Epithelial cell of prostate (primary cell): Measurements from ENCODE around the gene PVR.
A peak's percentile ranks its signal among the peaks of the same experiment; 100 is the strongest.
"Not testable (repeated sequence)": the region's sequence is repeated elsewhere in the genome, so short reads cannot be mapped to it uniquely, and the experiment has no call there.

Experiments
- DNase-seq: peaks from one replicate; pipeline ENCODE4 v3.0.0-alpha.2; 2011; ENCODE audit warnings: low read depth, low spot score
- H3K27ac ChIP-seq: fragments of 450-650 bp; 2 replicates; pipeline ENCODE4 v1.5.1; 2017; ENCODE audit warnings: mild to moderate bottlenecking

Gene PVR

DNA sequence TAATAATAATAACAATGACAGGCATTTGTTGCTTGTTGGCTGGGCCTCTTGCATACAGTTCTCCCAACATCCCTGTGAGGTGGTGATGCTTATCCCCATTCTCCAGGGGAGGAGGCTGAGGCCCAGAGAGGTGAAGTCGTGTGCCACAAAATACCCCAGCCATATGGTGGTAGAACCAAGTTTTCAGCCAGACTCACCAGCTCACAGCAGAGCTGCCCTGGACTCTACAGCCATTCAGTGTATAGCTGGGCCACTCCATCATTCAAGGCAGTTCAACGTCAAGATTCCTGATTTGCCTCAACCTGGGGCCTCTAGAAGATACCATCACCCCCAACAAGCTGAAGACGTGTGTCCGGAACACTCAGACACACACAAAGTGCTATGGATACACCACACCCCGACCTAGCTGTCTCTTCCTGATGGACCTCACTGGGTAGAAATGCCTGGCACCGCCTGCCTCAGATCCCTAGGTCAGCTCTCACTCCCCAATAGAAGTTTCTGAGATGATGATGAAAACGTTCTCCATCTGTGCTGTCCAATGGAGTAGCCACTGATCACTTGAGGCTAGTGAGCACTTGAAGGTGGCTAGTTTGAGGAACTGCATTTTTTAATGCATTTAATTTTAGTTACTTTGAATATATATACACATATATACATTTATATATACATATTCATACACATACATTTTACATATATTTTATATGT, 23.3 kb downstream of the PVR start:
- H3K27ac ChIP-seq, result no peak overlapping the region
- no peak for DNase-seq

DNA sequence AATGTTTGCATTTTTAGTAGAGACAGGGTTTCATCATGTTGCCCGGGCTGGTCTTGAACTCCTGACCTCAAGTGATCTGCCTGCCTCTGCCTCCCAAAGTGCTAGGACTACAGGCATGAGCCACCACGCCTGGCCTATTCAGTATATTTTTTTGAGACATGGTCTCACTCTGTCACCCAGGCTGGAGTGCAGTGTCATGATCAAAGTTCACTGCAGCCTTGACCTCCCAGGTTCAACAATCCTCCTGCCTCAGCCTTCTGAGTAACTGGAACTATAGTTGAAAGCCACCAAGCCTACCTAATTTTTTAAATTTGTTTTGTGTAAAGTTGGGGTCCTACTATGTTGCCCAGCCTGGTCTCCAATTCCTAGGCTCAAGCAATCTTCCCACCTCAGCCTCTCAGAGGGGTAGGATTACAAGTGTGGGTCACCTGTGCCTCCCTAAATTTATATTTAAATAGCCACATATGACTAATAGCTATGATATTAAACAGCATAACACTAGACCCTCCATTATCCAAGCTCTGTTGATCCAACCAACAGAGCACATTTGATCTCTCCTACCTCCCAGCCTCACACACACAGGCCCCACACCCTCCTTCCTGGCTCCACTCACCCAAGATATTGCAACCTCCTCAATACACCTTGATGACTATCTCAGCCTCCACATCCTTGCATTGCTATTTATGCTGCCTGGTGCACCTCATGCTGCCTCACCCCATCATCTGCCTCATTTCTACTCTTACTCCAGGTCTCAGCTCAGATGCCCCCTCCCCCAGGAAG, 25.5 kb downstream of the PVR start:
- peak overlapping the region; percentile 47 for H3K27ac ChIP-seq
- DNase-seq, result no peak

DNA sequence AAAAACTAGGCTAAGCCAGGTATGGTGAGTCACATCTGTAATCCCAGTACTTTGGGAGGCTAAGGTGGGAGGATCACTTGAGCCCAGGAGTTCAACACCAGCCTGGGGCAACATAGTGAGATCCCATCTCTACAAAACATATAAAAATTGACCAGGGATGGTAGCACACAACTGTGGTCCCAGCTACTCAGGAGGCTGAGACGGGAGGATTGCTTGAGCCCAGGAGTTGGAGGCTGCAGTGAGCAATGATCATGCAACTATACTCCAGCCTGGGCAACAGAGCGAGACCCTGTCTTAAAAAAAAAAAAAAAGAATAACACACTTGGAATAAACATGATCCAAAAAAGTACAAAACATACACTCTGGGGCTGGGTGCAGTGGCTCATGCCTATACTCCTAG, 26.3 kb downstream of the PVR start:
- peak overlapping the region; percentile 47 for H3K27ac ChIP-seq
- not testable (repeated sequence) for DNase-seq

- H3K27ac ChIP-seq, result peak within 1 kb of the TSS; percentile 61
Observed at GRCh38 chr19:44671400-44671799, 27.7 kb downstream of the PVR start, which contains the start of gene CEACAM19. Gene CEACAM19, plus strand, starts transcription at chr19:44671482. Its CDS starts 450 bp downstream, at chr19:44671932.

DNA sequence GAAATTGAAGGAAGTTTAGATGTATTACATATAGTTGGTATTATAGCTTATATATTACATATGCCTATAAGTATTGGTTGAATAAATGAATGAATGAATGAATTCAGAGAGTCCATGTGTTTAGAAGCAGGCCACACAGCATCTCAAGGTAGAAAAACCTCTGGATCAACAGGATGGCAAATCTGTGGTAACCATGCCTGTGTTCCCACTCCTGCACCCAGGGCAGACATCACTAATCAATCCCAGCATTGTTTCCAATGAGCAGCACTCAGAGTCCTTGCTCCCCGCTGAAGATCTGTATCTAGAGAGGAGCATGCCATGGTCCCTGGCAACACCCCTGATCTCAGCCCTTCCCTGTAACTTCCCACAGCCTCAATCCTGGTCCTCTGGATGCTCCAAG, 28.5 kb downstream of the PVR start:
- H3K27ac ChIP-seq, result peak overlapping the region; percentile 61
- DNase-seq, result no peak

More at GRCh38 chr19:44671400-44671799, 27.7 kb downstream of the PVR start, which contains the start of gene CEACAM19:
- DNase-seq, result peak; percentile 83

- H3K27ac ChIP-seq, result no peak overlapping the region
- DNase-seq, result no peak
Observed at GRCh38 chr19:44673510-44673909, 29.8 kb downstream of the PVR start.

GRCh38 chr19:44675521-44675920, 31.8 kb downstream of the PVR start:
- H3K27ac ChIP-seq, result no peak overlapping the region
- DNase-seq, result no peak

GRCh38 chr19:44677019-44677811, 33.5 kb downstream of the PVR start:
- DNase-seq, result no peak
- H3K27ac ChIP-seq, result no peak overlapping the region

DNA sequence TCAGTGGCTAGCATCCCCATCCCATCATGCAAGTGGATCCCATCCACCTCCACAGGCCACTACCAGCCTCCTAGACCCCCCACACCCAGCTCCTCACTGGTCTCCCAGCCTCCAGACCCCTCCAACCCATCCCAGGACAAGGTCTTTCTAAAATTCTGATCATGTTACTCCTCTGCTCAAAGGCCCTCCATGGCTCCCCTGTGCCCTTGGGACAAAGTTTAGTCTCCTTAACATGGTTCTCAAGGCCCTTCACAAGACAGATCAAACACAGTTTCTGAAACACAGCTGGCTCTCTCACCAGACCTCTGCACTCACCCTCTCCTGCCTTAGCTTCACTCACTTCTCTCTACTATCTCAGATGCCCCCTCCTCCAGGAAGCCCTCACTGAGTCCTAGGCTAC, 36.8 kb downstream of the PVR start:
- DNase-seq, result no peak
- no peak overlapping the region for H3K27ac ChIP-seq

GRCh38 chr19:44681992-44682790, 38.5 kb downstream of the PVR start:
- no peak overlapping the region for H3K27ac ChIP-seq

GRCh38 chr19:44682807-44683206, 39.1 kb downstream of the PVR start:
- no peak overlapping the region for H3K27ac ChIP-seq
- no peak for DNase-seq

More at GRCh38 chr19:44681992-44682790, 38.5 kb downstream of the PVR start:
- no peak for DNase-seq

- no peak for DNase-seq
- no peak overlapping the region for H3K27ac ChIP-seq
Observed at GRCh38 chr19:44683434-44684210, 39.9 kb downstream of the PVR start.

DNA sequence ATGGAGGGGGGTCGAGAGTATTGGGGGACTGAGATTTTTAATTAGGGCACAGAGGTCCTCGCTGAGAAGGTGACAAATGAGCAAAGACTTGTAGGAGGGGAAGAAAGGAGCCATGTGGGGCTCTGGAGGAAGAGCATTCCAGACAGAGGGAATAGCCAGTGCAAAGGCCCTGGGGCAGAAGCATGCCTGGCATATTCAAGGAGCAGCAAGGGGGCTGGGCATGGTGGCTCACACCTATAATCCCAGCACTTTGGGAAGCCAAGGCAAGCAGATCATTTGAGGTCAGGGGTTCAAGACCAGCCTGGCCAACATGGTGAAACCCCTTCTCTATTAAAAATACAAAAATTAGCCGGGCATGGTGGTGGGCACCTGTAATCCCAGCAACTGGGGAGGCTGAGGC, 40.7 kb downstream of the PVR start:
- not testable (repeated sequence) for DNase-seq
- H3K27ac ChIP-seq, result peak overlapping the region; percentile 70

- no peak for DNase-seq
- peak overlapping the region; percentile 70 for H3K27ac ChIP-seq
Observed at GRCh38 chr19:44684892-44685863, 41.5 kb downstream of the PVR start.

- peak overlapping the region; percentile 70 for H3K27ac ChIP-seq
- DNase-seq, result no peak
Observed at GRCh38 chr19:44685877-44686276, 42.2 kb downstream of the PVR start.

DNA sequence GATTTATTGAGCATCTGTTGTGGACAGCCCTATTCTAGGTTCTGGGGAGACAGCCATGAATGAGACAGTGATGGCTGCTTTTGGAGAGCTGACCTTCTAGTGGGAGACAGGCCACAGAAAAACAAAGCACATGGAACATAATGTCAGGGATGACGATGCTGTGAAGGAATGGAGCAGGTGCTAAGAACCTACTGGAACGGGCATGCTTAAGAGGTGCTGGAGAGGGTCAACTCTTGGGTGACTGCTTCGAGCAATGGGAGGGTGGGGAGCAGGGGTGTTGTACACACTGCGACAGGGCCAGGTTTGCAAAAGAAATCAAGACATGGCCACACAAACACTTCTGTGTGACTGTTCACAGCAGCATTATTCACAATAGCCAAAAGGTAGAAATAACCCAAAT, 43.2 kb downstream of the PVR start:
- DNase-seq, result no peak
- H3K27ac ChIP-seq, result no peak overlapping the region

- no peak for DNase-seq
- no peak overlapping the region for H3K27ac ChIP-seq
Observed at GRCh38 chr19:44687888-44688287, 44.2 kb downstream of the PVR start.
